Measurements from ENCODE around the gene ARHGEF38. TPM values are rescaled to one million over a fixed set of nuclear protein-coding genes. Genes with fewer than 3 reads are reported as not detected.
A peak's percentile ranks its signal among the peaks of the same experiment; 100 is the strongest.

Gene ARHGEF38
- total RNA-seq, 2 donors from 2014 or later = 0.51 to 2.1 TPM

GRCh38 chr4:105600951-105601350 is 48.5 kb downstream of the ARHGEF38 start:
- Mint-ChIP-seq H3K9me3 (no peaks in the 10 kb centered on the region), H3K4me3 (no peak overlapping the region), H3K27me3 (ENCODE audit: insufficient read depth) (no peaks in the 10 kb centered on the region), H3K4me1 (peaks cover 25% of the 10 kb centered on the region), H3K27ac (no peak overlapping the region), H3K36me3 (ENCODE audit: low read depth) (no peaks in the 10 kb centered on the region)
- no peaks in the 10 kb centered on the region for H3K27me3 ChIP-seq (ENCODE audit: control insufficient read depth, insufficient read depth, low read length, poor library complexity, severe bottlenecking)
- H3K4me3 ChIP-seq (ENCODE audit: low read length) = no peak overlapping the region
- no peaks in the 10 kb centered on the region for H3K9me3 ChIP-seq (ENCODE audit: control insufficient read depth, low read length)
- no peak for TF ChIP-seq CTCF (conservative IDR thresholded peaks at IDR 0.05)
- H3K36me3 ChIP-seq (ENCODE audit: control insufficient read depth, insufficient read depth, low read length) = no peaks in the 10 kb centered on the region
- 50% methylated on average over 1 of the region's 1 CpG; no CpG with 5 or more reads in 1 of the 2 experiments for WGBS, 2 experiments (ENCODE audit: insufficient coverage in 1 of 2, insufficient read length in 1 of 2)
- peaks cover 21% of the 10 kb centered on the region for H3K4me1 ChIP-seq (ENCODE audit: control insufficient read depth, insufficient read depth, low read length)
- no peak for DNase-seq
- H3K9ac ChIP-seq (ENCODE audit: extremely low read depth, low read length, poor library complexity, severe bottlenecking) = no peak overlapping the region
- H3K27ac ChIP-seq (ENCODE audit: low read depth, low read length) = no peak overlapping the region

GRCh38 chr4:105601406-105601805 is 49.0 kb downstream of the ARHGEF38 start:
- Mint-ChIP-seq H3K27ac (no peak overlapping the region), H3K4me1 (peaks cover 28% of the 10 kb centered on the region), H3K9me3 (no peaks in the 10 kb centered on the region), H3K36me3 (ENCODE audit: low read depth) (no peaks in the 10 kb centered on the region), H3K27me3 (ENCODE audit: insufficient read depth) (no peaks in the 10 kb centered on the region), H3K4me3 (no peak overlapping the region)
- TF ChIP-seq CTCF (conservative IDR thresholded peaks at IDR 0.05) = no peak
- no peak for DNase-seq
- Histone ChIP-seq H3K27me3 (ENCODE audit: control insufficient read depth, insufficient read depth, low read length, poor library complexity, severe bottlenecking) (no peaks in the 10 kb centered on the region), H3K9ac (ENCODE audit: extremely low read depth, low read length, poor library complexity, severe bottlenecking) (no peak overlapping the region), H3K4me1 (ENCODE audit: control insufficient read depth, insufficient read depth, low read length) (peaks cover 25% of the 10 kb centered on the region), H3K27ac (ENCODE audit: low read depth, low read length) (no peak overlapping the region), H3K4me3 (ENCODE audit: low read length) (no peak overlapping the region), H3K36me3 (ENCODE audit: control insufficient read depth, insufficient read depth, low read length) (no peaks in the 10 kb centered on the region), H3K9me3 (ENCODE audit: control insufficient read depth, low read length) (no peaks in the 10 kb centered on the region)
- 67 to 92% methylated on average over 1 of the region's 1 CpG for WGBS, 2 experiments (ENCODE audit: insufficient coverage in 1 of 2, insufficient read length in 1 of 2)

- Mint-ChIP-seq H3K4me1 (peaks cover 33% of the 10 kb centered on the region), H3K27ac (no peak overlapping the region), H3K36me3 (ENCODE audit: low read depth) (no peaks in the 10 kb centered on the region), H3K9me3 (no peaks in the 10 kb centered on the region), H3K27me3 (ENCODE audit: insufficient read depth) (no peaks in the 10 kb centered on the region), H3K4me3 (no peak overlapping the region)
- Histone ChIP-seq H3K4me3 (ENCODE audit: low read length) (no peak overlapping the region), H3K27ac (ENCODE audit: low read depth, low read length) (no peak overlapping the region), H3K9ac (ENCODE audit: extremely low read depth, low read length, poor library complexity, severe bottlenecking) (no peak overlapping the region), H3K36me3 (ENCODE audit: control insufficient read depth, insufficient read depth, low read length) (no peaks in the 10 kb centered on the region), H3K9me3 (ENCODE audit: control insufficient read depth, low read length) (no peaks in the 10 kb centered on the region), H3K4me1 (ENCODE audit: control insufficient read depth, insufficient read depth, low read length) (peaks cover 27% of the 10 kb centered on the region), H3K27me3 (ENCODE audit: control insufficient read depth, insufficient read depth, low read length, poor library complexity, severe bottlenecking) (no peaks in the 10 kb centered on the region)
- TF ChIP-seq CTCF (conservative IDR thresholded peaks at IDR 0.05) = no peak
- DNase-seq = peak; percentile 67
- WGBS, 2 experiments (ENCODE audit: insufficient coverage in 1 of 2, insufficient read length in 1 of 2) = 29% methylated on average over 1 of the region's 1 CpG; no CpG with 5 or more reads in 1 of the 2 experiments
These were observed 50.7 kb downstream of the ARHGEF38 start for GRCh38 chr4:105603158-105603557.

All from endodermal cell (in vitro differentiated cells).